Testis (tissue), 2 donors: ENCODE results near the gene STAM.

Experiments
- CTCF ChIP-seq, 3 experiments: fragments of 450-650 bp in 2 of 3; fragments of 200-600 bp in 1 of 3; sonication (generic) in 1 of 3; IDR thresholded peaks; one replicate each; pipeline ENCODE4 v1.5.1; 2016 to 2019; ENCODE audit warnings: antibody characterized with exemption in 3 of 3, mild to moderate bottlenecking in 2 of 3, moderate library complexity in 1 of 3
- POLR2A ChIP-seq: fragments of 450-650 bp; IDR thresholded peaks from one replicate; pipeline ENCODE4 v1.6.1; 2017; ENCODE audit warnings: antibody characterized with exemption, mild to moderate bottlenecking, moderate library complexity

GRCh38 chr10:17650416-17650815 lies 6.5 kb downstream of the STAM start:
- TF ChIP-seq POLR2A (no peak), CTCF (IDR thresholded peaks at IDR 0.05) (no peak)
